ENCODE results near the gene ARSG. TPM values are rescaled to one million over a fixed set of nuclear protein-coding genes. Genes with fewer than 3 reads are reported as not detected.

The ARSG gene
- polyA plus RNA-seq, 1 of the 3 experiments (the other 2 are of a cell fraction) = 0.41 TPM

GRCh38 chr17:68420065-68420464 lies 128.8 kb downstream of the ARSG start:
- no peaks in the 10 kb centered on the region for H3K9me2 ChIP-seq
- ChIA-PET CTCF (interaction anchor here (0.7 to 3.5 kb wide), 3 partner anchors 16 to 219 kb away, joined by 3 to 20 read pairs (median 5); no protein-coding TSS in a partner anchor), POLR2A (interaction anchor here (0.7 kb wide), 1 partner anchor 243 kb away, joined by 3 read pairs; no protein-coding TSS in a partner anchor)
- no peak overlapping the region for H3K9ac ChIP-seq
- no peak overlapping the region for H3K27ac ChIP-seq (ENCODE audit: low read depth in 2 of 2, low read length in 1 of 2)
- peaks cover 0 to 22% of the 10 kb centered on the region in 2 experiments for H3K36me3 ChIP-seq (replicated peaks in 1 of 2; ENCODE audit: control insufficient read depth in 1 of 2, insufficient read depth in 2 of 2, low read length in 1 of 2)
- H3K79me2 ChIP-seq (ENCODE audit: insufficient read depth) = no peaks in the 10 kb centered on the region
- peaks cover 4% of the 10 kb centered on the region for H3F3A ChIP-seq (replicated peaks; ENCODE audit: insufficient read depth)
- no peaks in the 10 kb centered on the region for H3K4me1 ChIP-seq (ENCODE audit: control insufficient read depth in 1 of 2, insufficient read depth in 2 of 2, low read depth in 1 of 2, low read length in 1 of 2)
- no peak overlapping the region for H2AFZ ChIP-seq (ENCODE audit: low read depth)
- no peaks in the 10 kb centered on the region for H3K9me3 ChIP-seq
- WGBS (ENCODE audit: low lambda C conversion rate) = 87% methylated on average over 14 of the region's 14 CpGs
- H3K4me2 ChIP-seq = no peak overlapping the region
- TF ChIP-seq MEF2A (IDR thresholded peaks at IDR 0.05; ENCODE audit: borderline replicate concordance, low read depth) (no peak), CHD2 (IDR thresholded peaks at IDR 0.05; ENCODE audit: low read length, partially characterized antibody) (no peak), JUND (IDR thresholded peaks at IDR 0.05) (no peak)
- no peak overlapping the region for H3K4me3 ChIP-seq (ENCODE audit: low read depth in 2 of 2, low read length in 1 of 2)
- no peak for DNase-seq
- no peaks in the 10 kb centered on the region for H4K20me1 ChIP-seq (ENCODE audit: insufficient read depth)
- H3K27me3 ChIP-seq (ENCODE audit: insufficient read depth) = no peaks in the 10 kb centered on the region

- Histone ChIP-seq H3K9me3 (no peaks in the 10 kb centered on the region), H4K20me1 (ENCODE audit: insufficient read depth) (no peaks in the 10 kb centered on the region), H3K9me2 (no peaks in the 10 kb centered on the region), H2AFZ (ENCODE audit: low read depth) (no peak overlapping the region), H3K4me1 (ENCODE audit: control insufficient read depth in 1 of 2, insufficient read depth in 2 of 2, low read depth in 1 of 2, low read length in 1 of 2) (no peaks in the 10 kb centered on the region), H3K4me3 (ENCODE audit: low read depth in 2 of 2, low read length in 1 of 2) (no peak overlapping the region), H3K36me3 (replicated peaks in 1 of 2; ENCODE audit: control insufficient read depth in 1 of 2, insufficient read depth in 2 of 2, low read length in 1 of 2) (peaks cover 0 to 22% of the 10 kb centered on the region in 2 experiments), H3K27me3 (ENCODE audit: insufficient read depth) (no peaks in the 10 kb centered on the region), H3K9ac (no peak overlapping the region), H3K4me2 (no peak overlapping the region), H3F3A (replicated peaks; ENCODE audit: insufficient read depth) (peaks cover 4% of the 10 kb centered on the region), H3K79me2 (ENCODE audit: insufficient read depth) (no peaks in the 10 kb centered on the region), H3K27ac (ENCODE audit: low read depth in 2 of 2, low read length in 1 of 2) (no peak overlapping the region)
- ChIA-PET CTCF (interaction anchor here (1.9 kb wide), 1 partner anchor 14 kb away, joined by 11 read pairs; no protein-coding TSS in a partner anchor), POLR2A (no interaction called here)
- TF ChIP-seq REST (IDR thresholded peaks at IDR 0.05; ENCODE audit: low read depth, low read length) (no peak), USF1 (IDR thresholded peaks at IDR 0.05; ENCODE audit: borderline replicate concordance, low read depth) (no peak)
- DNase-seq = no peak
- WGBS (ENCODE audit: low lambda C conversion rate) = 83% methylated on average over 9 of the region's 9 CpGs
Measured at GRCh38 chr17:68421486-68421885, 130.2 kb downstream of the ARSG start.

GRCh38 chr17:68422821-68423220 lies 131.5 kb downstream of the ARSG start:
- WGBS (ENCODE audit: low lambda C conversion rate) = 90% methylated on average over 8 of the region's 8 CpGs
- Histone ChIP-seq H4K20me1 (ENCODE audit: insufficient read depth) (no peaks in the 10 kb centered on the region), H3K27me3 (ENCODE audit: insufficient read depth) (no peaks in the 10 kb centered on the region), H3K9me3 (no peaks in the 10 kb centered on the region), H3K4me3 (ENCODE audit: low read depth in 2 of 2, low read length in 1 of 2) (no peak overlapping the region), H3K27ac (ENCODE audit: low read depth in 2 of 2, low read length in 1 of 2) (no peak overlapping the region), H3K36me3 (replicated peaks in 1 of 2; ENCODE audit: control insufficient read depth in 1 of 2, insufficient read depth in 2 of 2, low read length in 1 of 2) (peaks cover 0 to 28% of the 10 kb centered on the region in 2 experiments), H3K4me2 (no peak overlapping the region), H3F3A (replicated peaks; ENCODE audit: insufficient read depth) (peaks cover 4% of the 10 kb centered on the region), H3K4me1 (ENCODE audit: control insufficient read depth in 1 of 2, insufficient read depth in 2 of 2, low read depth in 1 of 2, low read length in 1 of 2) (no peaks in the 10 kb centered on the region), H3K79me2 (ENCODE audit: insufficient read depth) (no peaks in the 10 kb centered on the region), H3K9me2 (no peaks in the 10 kb centered on the region), H3K9ac (no peak overlapping the region), H2AFZ (ENCODE audit: low read depth) (no peak overlapping the region)
- DNase-seq = no peak
- POLR2A ChIA-PET = no interaction called here
- TF ChIP-seq YY1 (IDR thresholded peaks at IDR 0.05; ENCODE audit: low read depth) = no peak
- TF ChIP-seq FOXJ3 (CRISPR knock-in tag; IDR thresholded peaks at IDR 0.05) = no peak
- TF ChIP-seq EP300 (IDR thresholded peaks at IDR 0.05; ENCODE audit: borderline replicate concordance in 1 of 2, low read depth in 1 of 2, low read length in 1 of 2) = no peak
- no peak for TF ChIP-seq TEAD4 (IDR thresholded peaks at IDR 0.05; ENCODE audit: borderline replicate concordance, insufficient read depth)
- no peak for TF ChIP-seq NFIC (IDR thresholded peaks at IDR 0.05; ENCODE audit: borderline replicate concordance)
- TF ChIP-seq FOSL2 (IDR thresholded peaks at IDR 0.05; ENCODE audit: borderline replicate concordance, low read depth) = no peak
- TF ChIP-seq FOXM1 (IDR thresholded peaks at IDR 0.05; ENCODE audit: low read depth) = no peak
- TF ChIP-seq RXRA (IDR thresholded peaks at IDR 0.05; ENCODE audit: borderline replicate concordance, low read depth) = no peak
- CTCF ChIA-PET = interaction anchor here (0.8 to 1.9 kb wide), 4 partner anchors 11 to 42 kb away, joined by 3 to 11 read pairs (median 4); no protein-coding TSS in a partner anchor

All from SK-N-SH (cell line).